ENCODE data around the gene FRY. TPM values are rescaled to one million over a fixed set of nuclear protein-coding genes. Genes with fewer than 3 reads are reported as not detected.
A peak's percentile ranks its signal among the peaks of the same experiment; 100 is the strongest.

Gene FRY
- polyA plus RNA-seq, 1 experiment = 24.6 TPM

GRCh38 chr13:32134241-32135055 lies 102.9 kb downstream of the FRY start:
- Histone ChIP-seq H3K27me3 (ENCODE audit: control insufficient read depth, insufficient read depth, low read length) (no peaks in the 10 kb centered on the region), H3K4me3 (ENCODE audit: low read depth, low read length) (no peak overlapping the region), H3K27ac (ENCODE audit: low read depth, low read length) (no peak overlapping the region), H3K9me3 (ENCODE audit: control insufficient read depth, insufficient read depth, low read length) (no peaks in the 10 kb centered on the region)
- DNase-seq (ENCODE audit: low read depth, low spot score) = no peak
- ChIA-PET POLR2A (no interaction called here), CTCF (interaction anchor here (1.1 kb wide), 1 partner anchor 225 kb away, joined by 3 read pairs; no protein-coding TSS in a partner anchor)
- TF ChIP-seq CTCF (IDR thresholded peaks at IDR 0.05; ENCODE audit: low read depth, low read length) = no peak

- H3K27ac ChIP-seq (ENCODE audit: low read depth, low read length) = no peak overlapping the region
- ChIA-PET CTCF (interaction anchor here (1.1 kb wide), 1 partner anchor 225 kb away, joined by 3 read pairs; no protein-coding TSS in a partner anchor), POLR2A (no interaction called here)
- no peak for DNase-seq (ENCODE audit: low read depth, low spot score)
- TF ChIP-seq CTCF (IDR thresholded peaks at IDR 0.05; ENCODE audit: low read depth, low read length) = no peak
- no peaks in the 10 kb centered on the region for H3K9me3 ChIP-seq (ENCODE audit: control insufficient read depth, insufficient read depth, low read length)
- H3K27me3 ChIP-seq (ENCODE audit: control insufficient read depth, insufficient read depth, low read length) = no peaks in the 10 kb centered on the region
- H3K4me3 ChIP-seq (ENCODE audit: low read depth, low read length) = no peak overlapping the region
These were observed 103.4 kb downstream of the FRY start for GRCh38 chr13:32135056-32135390.

- ChIA-PET CTCF (no interaction called here), POLR2A (no interaction called here)
- H3K4me3 ChIP-seq (ENCODE audit: low read depth, low read length) = no peak overlapping the region
- peak; percentile 30 for DNase-seq (ENCODE audit: low read depth, low spot score)
- H3K9me3 ChIP-seq (ENCODE audit: control insufficient read depth, insufficient read depth, low read length) = no peaks in the 10 kb centered on the region
- no peak for TF ChIP-seq CTCF (IDR thresholded peaks at IDR 0.05; ENCODE audit: low read depth, low read length)
- no peaks in the 10 kb centered on the region for H3K27me3 ChIP-seq (ENCODE audit: control insufficient read depth, insufficient read depth, low read length)
- peak overlapping the region; percentile 23 for H3K27ac ChIP-seq (ENCODE audit: low read depth, low read length)
These were observed 104.1 kb downstream of the FRY start for GRCh38 chr13:32135655-32136054.

GRCh38 chr13:32136061-32136460 lies 104.5 kb downstream of the FRY start:
- Histone ChIP-seq H3K9me3 (ENCODE audit: control insufficient read depth, insufficient read depth, low read length) (no peaks in the 10 kb centered on the region), H3K4me3 (ENCODE audit: low read depth, low read length) (no peak overlapping the region), H3K27ac (ENCODE audit: low read depth, low read length) (no peak overlapping the region), H3K27me3 (ENCODE audit: control insufficient read depth, insufficient read depth, low read length) (no peaks in the 10 kb centered on the region)
- DNase-seq (ENCODE audit: low read depth, low spot score) = no peak
- ChIA-PET POLR2A (no interaction called here), CTCF (no interaction called here)
- TF ChIP-seq CTCF (IDR thresholded peaks at IDR 0.05; ENCODE audit: low read depth, low read length) = no peak

- Histone ChIP-seq H3K9me3 (ENCODE audit: control insufficient read depth, insufficient read depth, low read length) (no peaks in the 10 kb centered on the region), H3K27ac (ENCODE audit: low read depth, low read length) (no peak overlapping the region), H3K27me3 (ENCODE audit: control insufficient read depth, insufficient read depth, low read length) (no peaks in the 10 kb centered on the region), H3K4me3 (ENCODE audit: low read depth, low read length) (no peak overlapping the region)
- CTCF ChIA-PET = interaction anchor here (1.3 to 2.4 kb wide), 2 partner anchors 28 to 227 kb away, joined by 5 to 10 read pairs; no protein-coding TSS in a partner anchor
- DNase-seq (ENCODE audit: low read depth, low spot score) = no peak
- POLR2A ChIA-PET = no interaction called here
- TF ChIP-seq CTCF (IDR thresholded peaks at IDR 0.05; ENCODE audit: low read depth, low read length) = no peak
These were observed 105.1 kb downstream of the FRY start for GRCh38 chr13:32136716-32137115.

Measured in AG04450 (cell line).